Renal cortex interstitium (tissue), 11 donors: ENCODE data around the gene ARHGEF12. TPM values are rescaled to one million over a fixed set of nuclear protein-coding genes. Genes with fewer than 3 reads are reported as not detected.

Experiments
- DNase-seq, 11 donors: peaks; one replicate each; pipeline ENCODE4 v3.0.0-alpha.2; 2013; ENCODE audit warnings: low read depth in 9 of 11, low spot score in 4 of 11; ENCODE audit errors: extremely low read depth in 1 of 11
- polyA plus RNA-seq, 3 donors: library from polyadenylated mRNA; unstranded; fragments of 120-200 nt; gene quantifications; one replicate each; pipeline ENCODE4 v1.2.1, GENCODE V29; 2013; ENCODE audit not compliant: insufficient read length in 3 of 3

ARHGEF12 gene
- polyA plus RNA-seq, 3 donors, result 123 to 132 (median 123) TPM

DNA sequence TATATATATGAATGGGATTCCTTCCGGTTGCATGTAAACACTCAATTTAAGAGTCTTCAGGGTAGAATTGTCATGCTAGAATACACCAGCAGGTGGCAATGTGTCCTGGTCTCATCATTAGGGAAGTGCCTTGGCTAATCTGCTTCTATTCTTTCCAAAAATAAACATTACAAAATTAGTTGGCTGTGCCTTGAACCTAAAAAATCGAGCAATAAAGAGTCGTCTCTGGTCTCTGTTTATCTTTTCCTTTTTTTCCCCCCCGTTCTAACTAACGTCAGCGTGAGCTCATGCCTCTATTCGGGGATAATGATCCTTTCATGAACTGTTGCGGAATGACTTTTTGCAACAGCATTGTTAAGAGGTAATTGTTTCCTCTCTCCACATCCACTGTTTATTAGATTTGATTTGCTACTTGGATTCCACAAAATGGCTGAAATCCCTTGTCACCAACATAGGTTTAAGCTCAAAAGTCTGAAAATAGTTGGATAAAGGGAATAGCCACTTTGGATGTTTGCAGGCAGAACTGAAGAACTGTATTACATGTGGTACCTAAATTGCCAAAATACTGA, 1.2 kb upstream of the ARHGEF12 start:
- peak in 10 of 11 donors; percentile 69 to 87 (median 81) for DNase-seq

DNA sequence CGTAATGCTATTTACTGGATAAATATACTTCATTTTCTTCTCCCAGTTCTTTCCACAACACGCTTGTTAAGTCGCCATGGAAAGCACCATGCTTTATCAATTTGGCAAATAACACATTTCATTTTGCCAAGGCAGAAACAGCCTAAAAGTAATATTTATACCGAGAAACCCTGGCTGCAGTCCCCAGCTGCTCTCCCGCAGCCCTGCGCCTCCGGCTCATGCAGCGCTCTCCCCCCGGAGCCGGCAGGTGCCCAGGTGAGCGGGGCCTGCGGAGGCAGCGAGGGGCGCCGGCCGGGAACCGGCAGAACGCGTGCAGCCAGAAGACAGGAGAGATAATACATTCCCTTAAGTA, 681 bp upstream of the ARHGEF12 start:
- DNase-seq, result no peak

DNA sequence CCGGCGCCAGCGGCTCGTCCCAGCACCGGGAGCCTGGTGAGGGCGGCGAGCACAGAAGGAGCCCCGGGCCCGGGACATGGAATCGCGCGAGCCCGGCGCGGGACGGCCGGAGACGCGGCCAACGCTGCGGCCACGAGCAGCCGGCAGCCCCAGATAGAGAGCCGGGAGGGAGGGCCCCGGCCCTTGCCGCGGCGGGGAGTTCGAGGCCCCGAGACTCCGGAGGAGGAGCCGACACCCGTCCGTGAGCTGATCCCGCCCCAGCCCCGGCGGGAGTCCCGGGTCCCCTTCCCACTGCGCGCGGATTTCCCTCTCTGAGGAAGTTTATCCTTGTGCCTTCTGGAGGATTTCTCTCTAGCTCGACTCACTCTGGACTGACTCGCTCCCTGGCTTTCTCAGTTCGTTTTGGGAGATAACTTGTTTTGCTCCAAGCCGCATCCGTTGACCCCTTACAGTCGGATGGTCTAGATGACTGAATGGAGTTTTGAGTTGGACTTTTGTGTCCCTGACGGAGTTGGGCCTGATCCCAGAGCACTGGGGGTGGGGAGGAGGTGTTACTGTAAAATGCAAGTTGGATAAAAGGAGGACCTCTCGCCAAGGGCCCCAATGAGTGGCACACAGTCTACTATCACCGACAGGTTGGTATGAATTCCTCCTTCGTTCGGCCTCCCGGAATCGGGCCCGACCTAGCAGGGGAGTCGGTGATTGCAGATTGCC, 585 bp downstream of the ARHGEF12 start:
- DNase-seq, result peak in 1 of 11 donors; percentile 40

DNA sequence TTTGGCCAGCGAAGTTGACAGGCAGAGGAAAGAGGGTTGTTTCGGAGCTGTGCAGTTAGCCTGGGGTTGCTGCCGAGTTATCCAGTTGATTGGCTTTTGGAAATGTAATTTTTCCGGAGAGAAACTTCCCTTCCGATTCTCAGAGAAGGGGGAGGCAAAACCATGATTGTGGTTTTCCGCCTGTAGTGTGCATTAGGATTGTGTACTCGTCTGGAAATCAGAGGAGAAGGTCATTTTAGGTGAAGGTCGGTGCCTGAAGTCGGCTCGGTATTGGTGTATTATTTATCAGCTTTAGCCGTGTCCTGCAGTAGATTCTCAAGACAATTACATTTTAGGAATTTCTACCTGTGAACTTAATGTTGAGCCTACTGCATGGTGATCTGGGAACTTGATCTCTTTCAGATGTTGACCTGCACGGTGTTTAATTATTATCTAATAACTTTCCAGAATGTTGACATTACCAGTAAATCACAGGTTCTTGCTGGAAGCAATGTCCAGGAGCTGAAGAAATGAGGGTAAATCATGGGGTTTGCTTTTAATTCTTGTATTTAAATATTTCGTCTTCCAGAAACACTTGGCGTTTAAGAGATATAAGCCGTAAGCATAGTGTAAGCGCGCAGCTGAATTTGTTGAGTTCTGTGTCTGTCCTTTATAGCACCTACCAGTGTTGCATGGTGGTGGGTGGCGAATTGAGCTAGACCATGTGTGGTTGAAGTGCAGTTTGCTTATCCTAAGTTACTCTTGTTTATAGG, 1.3 kb downstream of the ARHGEF12 start:
- no peak for DNase-seq

DNA sequence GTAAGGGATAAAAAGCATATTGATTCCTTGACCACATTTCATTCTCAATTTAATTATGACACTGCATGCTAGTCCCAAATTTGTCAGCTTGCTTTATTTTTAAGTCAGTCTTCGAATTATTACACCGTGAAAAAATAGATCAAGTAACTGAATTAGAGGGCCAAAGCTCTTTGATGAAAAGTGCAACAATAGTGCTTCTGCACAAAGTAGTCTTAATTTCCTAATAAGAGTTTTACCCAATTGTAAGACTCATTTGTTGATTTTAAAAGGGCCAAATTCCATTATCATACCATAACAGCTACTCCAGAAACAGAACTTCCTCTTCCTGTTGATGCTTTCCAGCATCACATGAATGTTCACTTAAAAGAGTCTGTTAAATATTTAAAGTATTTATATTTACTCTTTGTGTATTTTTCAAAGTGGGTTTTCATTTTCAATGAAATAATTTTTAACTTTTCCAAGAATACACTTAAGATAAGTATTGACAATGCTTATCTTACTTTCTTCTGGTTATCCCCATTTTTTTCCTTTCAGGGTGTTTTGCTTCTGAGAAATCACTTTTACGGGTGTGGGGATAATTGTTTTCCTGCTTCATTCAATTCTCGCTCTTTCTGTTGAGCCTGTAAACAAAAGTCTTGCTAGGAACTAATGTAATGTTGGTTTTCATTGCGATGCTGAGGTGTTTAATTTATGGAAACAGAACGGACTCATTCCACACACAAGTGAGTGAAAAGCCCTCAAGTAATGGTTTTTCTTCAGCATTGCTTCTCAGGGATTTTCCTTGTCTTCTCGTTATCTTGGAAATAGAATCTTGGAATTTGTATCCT, 2.1 kb downstream of the ARHGEF12 start:
- no peak for DNase-seq

DNA sequence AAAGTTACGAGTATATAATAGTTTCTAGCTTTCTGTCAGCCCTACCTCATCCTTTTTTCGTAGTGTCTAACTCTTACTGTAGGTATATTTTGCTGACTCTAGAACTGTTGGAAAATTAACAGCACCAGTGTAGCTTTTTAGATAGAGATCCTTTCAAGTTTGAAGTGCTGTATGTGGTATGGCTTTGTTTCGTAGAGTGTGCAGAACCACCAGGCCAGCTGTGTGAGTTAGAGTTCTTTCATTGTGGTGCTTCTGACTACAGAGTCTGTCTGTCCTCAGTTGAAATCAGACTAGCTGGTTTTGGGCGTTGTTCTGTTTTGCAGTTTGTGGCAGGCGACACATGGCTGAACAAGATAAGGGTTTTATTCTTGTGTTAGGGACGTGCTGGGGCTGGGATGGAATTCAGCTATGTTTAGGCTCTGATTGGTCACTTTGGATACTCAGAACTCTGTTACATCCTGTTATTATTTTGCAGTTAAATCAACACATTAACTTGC, 3.2 kb downstream of the ARHGEF12 start:
- DNase-seq, result no peak

DNA sequence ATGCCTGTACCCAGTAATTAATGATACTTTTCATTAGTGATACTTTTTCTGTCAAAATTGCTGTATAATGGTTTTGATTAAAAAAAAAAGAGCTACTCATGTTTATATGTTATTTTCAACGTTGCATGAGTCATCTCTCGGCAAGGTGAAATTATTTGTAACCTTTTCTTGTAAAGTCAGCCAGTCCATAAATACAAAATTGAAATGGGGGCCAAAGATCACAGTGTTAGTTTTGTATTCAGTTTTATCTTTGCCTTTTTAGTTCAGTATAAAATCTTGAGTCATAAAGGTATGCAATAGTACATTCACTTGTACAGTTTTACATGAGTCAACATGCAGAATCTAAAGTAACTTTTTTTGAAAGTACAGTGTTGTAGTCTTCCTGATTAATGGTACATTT, 4.3 kb downstream of the ARHGEF12 start:
- no peak for DNase-seq

DNA sequence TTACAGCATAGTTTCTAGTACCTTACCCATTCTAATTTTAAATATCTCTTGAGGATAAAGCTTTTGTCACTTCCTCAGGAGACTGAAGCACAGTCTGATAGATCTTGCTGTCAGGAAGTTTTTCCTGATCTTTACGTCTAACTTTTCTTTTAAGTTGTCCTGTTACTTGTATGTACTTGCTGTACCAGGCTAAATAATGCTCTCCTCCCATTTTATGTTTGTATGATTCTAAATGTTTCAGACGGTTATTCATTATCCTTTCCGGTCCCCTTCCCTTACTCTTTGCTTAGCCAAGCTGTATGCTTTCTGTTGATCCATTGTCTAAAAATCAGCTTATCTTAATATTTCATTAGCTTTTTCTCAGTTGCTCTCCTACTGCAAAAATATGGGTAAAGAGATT, 6.0 kb downstream of the ARHGEF12 start:
- no peak for DNase-seq

DNA sequence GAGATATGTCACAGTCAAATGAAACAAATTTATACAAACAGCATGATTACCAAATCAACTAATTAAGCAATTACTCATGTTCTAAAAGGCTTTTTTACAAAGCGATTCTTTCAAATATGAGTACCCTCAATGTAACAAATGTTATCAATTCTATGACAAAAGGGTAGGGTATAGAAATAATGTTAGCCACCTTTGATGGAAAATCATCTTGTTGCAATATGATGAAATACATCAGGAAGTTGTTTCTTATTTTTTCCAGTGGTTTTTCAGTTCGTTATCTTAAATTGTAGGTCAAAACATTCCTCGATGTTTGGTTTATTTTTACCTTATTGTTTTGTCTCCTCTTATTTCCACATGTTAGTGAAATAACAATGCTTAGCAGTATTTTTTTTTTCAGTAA, 6.5 kb downstream of the ARHGEF12 start:
- no peak for DNase-seq

DNA sequence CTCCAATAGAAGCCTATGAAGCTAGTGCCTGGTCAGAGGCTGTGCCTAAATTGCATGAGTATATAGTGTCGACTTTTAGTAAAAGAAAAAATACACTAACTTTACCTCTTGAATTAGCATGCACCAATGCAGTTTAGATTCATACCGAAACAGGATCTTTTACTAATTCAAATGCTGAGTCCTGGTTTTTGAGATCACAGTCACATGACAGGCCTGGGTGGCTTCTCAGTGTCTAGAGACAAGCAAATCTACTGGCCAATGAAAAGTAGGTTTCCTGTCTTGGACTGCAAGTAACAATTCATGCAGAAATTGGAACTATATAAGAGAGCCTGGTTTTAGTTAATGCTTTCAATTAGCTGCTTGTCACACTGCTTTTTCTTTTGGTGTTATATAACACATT, 7.2 kb downstream of the ARHGEF12 start:
- no peak for DNase-seq

DNA sequence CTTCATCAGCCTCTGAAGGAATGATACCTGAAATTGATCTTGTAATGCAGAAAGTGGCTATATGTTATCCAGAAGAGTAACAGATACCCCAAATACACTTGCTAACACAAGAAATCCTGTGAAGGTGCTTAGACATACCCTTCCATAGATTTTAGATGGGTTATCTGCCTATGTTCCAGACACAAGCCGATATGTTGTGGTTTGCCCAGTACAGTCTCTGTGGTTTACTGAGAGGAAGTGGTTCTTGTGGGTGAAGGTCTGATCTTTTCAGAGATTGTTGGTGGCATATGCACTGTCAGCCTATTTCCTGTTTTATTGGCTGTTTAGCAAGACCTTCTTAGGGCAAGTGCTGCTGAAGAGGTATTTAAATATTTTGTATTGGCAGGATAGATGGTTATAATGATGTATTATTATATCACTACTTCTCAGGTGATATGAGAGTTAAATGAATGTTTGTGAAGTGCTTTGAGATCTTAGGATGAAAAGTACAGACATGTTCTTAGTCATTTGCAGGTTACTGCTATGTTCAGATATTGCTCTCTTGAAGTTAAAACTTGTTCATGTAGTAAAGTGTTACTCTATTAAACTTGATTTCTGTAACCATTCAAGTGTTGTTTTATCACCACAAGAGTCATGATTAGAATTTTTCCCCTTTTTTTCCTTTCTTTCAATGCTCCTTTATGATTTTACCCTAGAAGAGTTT, 8.2 kb downstream of the ARHGEF12 start:
- DNase-seq, result no peak

DNA sequence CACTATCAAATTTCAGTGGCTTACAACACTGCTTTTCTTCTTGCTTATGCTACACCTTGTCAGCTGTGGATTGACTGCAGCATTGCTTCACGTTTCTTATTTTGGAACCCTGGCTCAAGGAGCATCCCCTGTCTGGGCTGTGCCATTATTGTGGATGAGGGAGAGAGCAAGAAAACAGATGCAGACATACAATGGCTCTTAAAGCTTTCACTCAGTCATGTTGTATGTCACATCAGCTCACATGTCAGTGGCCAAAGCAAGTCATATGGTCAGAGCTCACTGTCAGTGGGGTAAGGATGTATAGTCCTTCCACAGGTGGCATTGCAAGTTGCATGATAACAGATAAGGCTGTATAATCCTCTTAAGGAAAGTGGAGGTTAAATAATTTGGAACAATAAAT, 10.0 kb downstream of the ARHGEF12 start:
- DNase-seq, result no peak

DNA sequence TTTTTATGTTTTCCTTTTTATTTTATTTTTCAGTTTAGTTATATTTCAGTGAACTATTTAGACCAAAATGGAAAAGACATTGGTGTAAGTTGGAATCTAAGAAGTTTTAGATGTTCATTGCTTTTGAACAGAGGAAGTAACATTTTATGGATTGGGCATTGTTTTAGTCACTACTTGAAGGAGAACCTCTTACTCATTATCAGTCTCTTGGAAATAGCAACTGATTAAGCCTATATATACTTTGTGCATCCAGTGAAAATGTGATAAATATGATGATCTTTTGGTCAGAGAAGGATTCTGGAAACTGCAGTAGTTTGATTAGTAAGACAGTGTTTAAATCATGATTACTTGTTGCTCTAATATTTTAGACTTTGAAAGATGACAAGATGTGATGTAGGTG, 14.4 kb downstream of the ARHGEF12 start:
- DNase-seq, result no peak

DNA sequence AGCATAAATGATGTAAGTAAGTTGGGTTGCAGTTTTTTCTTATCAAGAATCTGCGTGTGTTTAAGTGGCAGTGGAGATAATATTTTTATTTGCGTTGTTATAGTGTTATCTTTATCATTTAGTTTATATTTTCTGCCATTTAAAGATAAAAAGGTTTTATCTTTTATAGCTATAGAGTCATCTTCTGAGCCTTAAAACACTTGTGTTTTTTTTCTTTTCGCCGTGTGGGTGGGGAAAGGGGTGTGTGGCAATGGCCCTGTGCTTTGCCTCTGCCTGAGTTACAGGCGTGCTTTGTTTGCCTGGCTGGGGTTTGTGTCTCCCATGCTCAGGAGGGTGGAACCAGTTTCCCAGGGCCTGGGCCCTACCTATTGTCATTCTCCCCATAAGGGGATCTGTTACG, 16.2 kb downstream of the ARHGEF12 start:
- no peak for DNase-seq

DNA sequence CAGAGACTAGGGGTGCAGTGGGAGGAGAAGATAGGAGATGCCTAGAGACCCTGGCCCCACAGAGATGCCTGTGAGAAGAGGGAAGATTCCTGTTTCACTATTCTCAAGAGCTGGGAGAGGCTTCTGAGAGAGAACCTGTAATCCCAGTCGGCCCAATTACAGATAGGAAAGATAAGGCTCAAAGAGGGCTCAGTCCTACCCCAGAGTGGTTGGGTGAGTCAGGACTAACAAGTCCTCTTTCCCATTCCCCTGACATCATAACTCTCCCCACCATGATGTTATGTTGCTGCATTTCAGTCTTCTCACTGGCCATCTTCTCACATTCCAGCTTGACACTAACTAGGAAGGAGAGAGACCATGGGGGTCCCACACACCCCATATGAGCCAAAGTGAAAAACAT, 17.9 kb downstream of the ARHGEF12 start:
- DNase-seq, result no peak

DNA sequence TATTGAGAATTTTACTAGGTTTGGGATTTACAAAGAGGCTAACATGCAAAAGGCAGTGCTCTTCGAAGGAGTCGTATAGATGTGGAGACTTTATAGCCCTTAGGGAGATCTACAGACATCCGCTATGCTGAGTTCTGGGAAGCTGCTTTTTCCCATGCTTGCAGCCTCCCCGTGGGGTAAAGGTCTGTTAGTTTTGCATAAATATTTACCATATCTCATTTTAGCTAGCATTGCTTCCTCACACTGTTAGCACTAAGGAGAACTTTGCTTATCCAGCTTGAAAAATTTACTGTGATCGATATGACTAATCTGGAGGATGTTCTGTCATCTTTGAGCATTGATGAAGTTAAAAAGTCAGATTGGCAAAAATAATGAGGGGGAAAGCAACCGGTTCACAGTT, 18.6 kb downstream of the ARHGEF12 start:
- no peak for DNase-seq

DNA sequence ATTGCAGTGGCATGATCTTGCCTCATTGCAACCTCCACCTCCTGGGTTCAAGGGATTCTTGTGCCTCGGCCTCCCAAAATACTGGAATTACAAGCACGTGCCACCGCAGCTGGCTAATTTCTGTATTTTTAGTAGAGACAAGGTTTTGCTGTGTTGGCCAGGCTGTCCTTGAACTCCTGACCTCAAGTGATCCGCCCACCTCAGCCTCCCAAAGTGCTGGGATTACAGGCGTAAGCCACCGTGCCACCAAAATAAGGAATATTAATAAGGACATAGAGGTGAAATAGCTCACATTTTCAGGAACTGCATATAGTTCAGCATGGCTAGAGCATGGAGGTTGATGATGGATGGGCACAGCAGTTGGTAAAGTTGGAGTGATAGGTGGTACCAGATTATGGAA, 21.4 kb downstream of the ARHGEF12 start:
- no peak for DNase-seq

DNA sequence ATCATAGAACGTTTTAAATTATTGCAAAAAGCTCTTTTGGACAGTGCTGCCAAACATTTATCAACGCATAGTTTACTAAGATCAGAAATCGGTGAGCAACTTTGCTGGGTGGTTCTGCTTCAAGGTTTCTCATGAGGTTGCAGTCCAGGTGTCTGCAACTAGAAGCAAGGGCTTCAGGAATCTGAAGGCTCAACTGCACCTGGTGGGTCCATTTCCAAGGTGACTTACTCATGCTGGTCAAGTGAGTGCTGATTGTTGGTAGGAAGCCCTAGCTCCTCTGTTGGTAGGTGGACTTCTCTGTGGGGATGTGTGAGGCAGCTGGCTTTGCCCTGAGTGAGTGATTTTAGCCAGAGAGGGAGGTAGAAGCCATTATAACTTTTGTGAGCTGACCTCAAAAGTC, 22.5 kb downstream of the ARHGEF12 start:
- DNase-seq, result no peak

DNA sequence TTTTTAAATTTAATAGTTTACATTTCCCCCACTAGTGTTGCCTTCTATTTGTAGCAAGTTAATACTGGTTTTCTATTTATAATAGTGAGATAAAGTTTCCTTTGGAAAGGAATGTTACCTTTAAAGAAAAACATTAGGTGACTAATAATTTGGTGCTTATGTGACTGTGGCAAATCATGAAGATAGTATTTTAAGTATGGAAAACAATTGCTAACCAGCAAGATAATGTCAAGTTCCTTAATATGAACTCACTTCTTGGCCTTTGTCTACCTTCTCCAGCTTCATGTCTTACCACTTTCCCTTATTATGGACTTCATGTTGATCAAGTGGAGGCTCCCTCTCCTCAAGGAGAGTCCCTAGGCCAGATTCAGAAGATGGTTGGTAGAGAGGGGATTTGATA, 27.2 kb downstream of the ARHGEF12 start:
- DNase-seq, result no peak
